Hepatic stellate cell (primary cell): Measurements from ENCODE around the gene DENND10.
"Not testable (repeated sequence)": the region's sequence is repeated elsewhere in the genome, so short reads cannot be mapped to it uniquely, and the experiment has no call there.

Experiments
- DNase-seq: peaks from one replicate; pipeline ENCODE4 v3.0.0; 2011; ENCODE audit warnings: low spot score

Gene DENND10, protein sequence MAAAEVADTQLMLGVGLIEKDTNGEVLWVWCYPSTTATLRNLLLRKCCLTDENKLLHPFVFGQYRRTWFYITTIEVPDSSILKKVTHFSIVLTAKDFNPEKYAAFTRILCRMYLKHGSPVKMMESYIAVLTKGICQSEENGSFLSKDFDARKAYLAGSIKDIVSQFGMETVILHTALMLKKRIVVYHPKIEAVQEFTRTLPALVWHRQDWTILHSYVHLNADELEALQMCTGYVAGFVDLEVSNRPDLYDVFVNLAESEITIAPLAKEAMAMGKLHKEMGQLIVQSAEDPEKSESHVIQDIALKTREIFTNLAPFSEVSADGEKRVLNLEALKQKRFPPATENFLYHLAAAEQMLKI

DNA sequence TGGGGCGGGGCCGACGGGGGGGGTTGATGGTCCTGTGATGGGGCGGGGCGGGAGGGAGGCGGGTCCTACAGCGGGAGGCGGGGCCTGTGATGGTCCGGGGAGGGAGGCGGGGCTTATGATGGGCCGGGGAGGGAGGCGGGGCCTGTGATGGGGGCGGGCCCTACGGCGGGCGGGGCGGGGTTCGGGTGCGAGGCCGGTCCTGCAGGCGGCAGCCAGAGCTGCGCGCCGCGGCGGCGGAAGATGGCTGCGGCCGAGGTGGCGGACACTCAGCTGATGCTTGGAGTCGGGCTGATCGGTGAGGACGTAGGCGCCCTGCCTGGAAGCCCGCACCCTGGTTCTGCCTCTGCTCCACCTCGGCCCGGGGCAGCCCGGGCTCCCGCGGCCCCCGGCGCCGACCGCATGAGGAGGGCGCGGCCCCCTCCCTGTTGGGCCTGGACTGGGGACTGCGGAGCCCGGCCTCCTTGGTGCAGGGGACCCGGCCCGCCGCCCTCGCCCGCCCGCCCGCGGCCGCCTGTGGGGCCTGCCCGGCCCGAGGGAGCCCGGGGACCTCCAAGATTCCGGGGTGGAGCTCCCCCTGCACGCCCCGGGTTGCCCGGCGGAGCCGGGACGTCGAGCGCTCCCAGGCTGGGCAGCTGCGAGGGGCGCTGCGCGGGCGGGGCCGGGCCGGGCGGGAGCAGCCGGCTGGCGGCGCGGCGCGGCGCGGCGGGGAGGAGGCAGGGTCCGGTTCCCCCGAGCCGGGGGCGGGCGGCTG is at the start of gene DENND10:
Gene DENND10, plus strand, starts transcription at position 211 of the 751 bp plus-strand sequence. Its CDS starts 30 bp downstream, at position 241.
- DNase-seq = peak; percentile 96

DNA sequence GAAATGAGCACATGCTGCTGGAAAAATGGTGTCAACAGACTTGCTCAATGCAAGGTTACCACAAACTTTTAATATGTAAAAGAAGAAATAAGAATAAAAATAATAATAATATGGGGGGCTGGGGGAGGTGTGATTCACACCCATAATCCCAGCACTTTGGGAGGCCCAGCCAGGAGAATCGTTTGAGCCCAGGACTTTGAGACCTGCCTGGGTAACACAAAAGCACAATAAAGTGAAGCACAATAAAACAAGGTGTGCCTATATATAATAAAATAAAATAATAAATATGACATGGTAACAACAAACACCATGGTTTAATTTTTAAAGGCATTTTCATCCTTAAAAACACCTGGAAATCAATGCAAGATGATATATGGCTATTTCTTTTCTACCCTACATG is 48.4 kb upstream of the DENND10 start:
- DNase-seq = no peak

DNA sequence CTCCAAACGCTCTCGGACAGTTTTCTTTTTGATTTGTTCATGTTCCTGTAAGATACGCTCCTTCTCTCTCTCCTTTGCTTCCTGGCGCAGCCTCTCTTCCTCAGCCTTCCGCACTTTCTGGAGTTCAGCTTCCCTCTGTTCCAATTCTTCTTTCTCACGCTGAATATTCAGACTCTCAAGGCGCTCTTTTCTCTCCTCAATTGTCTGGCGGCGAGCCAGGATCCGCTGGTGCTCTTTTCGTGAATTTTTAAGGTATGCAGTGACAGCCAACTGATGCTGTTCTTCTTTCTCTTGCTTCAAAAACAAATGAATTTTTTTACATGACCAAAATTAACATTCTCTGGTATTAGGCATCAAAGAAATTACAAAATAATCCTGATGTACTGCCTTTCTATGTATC is 45.9 kb upstream of the DENND10 start:
- no peak for DNase-seq

DNA sequence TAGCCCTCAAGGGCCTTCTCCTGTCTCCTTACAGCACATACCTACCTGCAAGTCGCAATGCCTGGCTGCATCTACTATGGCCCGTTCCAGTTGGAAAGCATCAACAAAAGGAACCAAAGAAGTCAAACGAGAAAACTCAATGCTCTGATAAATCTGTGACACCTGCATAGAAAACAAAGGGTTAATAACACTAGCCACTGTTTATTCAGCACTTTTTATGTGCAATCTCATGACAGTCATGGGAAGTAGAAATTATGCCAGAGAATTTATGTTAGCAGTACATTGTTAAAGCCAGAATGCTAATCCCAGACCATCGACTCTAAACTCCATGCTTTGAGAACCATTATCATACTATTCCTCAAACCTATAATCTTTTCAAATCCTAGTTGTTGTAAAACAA is 44.4 kb upstream of the DENND10 start:
- DNase-seq = no peak

DNA sequence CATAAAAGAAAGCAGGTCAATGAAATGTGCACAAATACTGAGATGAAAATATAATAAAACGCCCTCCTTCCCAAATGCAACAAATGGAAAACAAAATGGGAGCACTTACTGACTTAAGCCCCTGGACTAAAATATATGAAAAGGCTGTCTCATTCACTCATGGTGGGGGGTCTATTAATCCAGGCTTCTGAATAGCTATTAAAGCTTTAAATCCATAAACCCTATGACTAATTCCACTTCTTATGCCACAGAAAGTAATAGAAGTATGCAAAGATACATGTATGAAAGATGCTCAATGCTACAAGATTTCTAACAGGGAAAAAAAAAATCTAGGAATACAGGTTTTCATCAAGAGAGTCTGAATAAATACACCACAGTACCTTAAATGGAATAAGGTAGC is 43.8 kb upstream of the DENND10 start:
- no peak for DNase-seq

DNA sequence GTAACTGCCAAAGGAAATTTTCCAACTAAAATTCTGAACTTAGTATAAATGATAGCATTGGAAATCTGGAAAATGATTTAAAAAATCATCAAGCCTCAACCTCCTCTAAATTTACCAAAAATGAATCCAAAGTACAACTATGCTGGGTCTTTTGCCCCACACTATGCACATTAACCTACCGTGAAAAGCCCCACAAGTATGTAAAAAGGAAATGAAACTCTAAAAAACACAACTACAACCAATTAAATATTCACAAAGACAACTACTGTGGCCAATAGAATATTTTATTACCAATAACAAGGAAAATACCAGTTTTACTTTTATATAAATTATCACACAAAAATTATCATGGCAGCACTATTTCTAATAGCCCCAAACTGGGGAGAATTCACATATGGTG is 42.6 kb upstream of the DENND10 start:
- no peak for DNase-seq

DNA sequence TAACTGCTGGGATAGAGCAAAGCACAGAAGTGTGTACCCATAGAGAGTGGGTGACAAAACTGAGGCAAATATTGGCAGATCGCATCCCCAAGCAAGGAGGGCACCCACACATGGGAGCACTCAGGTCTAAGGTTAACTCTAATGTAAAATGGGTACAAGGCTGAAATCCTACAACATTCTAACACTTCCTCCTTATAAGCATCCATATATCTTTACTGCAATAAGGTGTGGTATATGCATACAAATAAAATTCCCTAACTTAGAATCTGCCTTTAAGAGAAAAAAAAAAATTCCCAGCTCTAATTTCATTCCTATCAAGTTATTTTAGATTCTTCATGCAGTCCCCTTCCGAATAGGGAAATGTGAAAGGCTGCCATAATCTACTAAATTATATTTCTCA is 42.0 kb upstream of the DENND10 start:
- no peak for DNase-seq

DNA sequence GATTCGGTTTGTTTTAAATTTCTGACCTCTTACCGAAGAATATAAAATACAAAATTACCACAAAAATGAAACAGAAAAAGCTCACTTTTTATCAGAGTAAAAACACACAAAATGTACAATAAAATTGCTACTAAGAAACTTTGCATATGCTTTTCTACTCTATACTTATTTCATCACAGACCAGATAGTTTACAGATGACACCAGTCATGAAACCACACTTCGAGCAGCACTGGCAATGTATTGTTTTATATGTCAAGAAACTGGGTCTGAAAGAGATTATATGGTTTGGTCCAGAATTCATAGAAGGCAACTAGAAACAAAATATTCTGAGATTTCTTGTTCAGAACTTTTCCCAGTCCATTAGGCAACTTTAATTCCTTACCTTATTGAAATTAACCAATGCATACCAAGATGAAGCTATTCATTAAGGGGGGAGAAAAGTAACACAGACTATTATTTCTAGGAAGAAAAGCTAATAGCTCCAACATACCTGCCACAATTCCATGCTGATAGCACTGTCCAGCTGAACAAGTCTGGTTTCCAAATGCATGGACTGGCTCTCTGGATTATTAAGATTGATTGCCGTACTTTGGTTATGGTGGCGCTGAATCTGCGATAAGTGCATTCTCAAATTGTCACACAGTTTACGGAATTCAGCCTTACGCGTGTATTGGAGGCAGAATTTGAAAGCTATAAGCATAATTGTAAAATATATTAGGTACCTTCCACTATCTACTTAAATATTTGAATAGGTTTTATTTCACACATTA is 33.3 kb upstream of the DENND10 start:
- DNase-seq = no peak

DNA sequence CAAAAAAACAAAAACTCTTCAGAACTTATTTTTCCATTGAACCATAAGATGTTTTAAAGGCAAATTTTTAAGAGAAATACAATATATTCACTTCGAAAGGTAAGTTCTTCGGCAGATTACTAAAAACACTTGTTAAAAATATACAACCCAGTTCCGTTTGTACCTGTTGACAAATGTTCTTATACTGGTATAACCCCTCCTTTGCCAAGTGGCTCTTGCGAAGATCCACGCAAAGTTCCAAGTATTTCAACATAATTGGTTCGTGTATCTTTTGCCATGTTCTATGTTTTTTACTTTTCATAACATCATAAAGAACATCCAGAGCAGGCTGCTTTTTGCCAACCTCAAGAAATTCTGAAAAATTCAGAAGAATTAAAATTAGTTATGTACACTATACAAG is 30.3 kb upstream of the DENND10 start:
- DNase-seq = no peak

DNA sequence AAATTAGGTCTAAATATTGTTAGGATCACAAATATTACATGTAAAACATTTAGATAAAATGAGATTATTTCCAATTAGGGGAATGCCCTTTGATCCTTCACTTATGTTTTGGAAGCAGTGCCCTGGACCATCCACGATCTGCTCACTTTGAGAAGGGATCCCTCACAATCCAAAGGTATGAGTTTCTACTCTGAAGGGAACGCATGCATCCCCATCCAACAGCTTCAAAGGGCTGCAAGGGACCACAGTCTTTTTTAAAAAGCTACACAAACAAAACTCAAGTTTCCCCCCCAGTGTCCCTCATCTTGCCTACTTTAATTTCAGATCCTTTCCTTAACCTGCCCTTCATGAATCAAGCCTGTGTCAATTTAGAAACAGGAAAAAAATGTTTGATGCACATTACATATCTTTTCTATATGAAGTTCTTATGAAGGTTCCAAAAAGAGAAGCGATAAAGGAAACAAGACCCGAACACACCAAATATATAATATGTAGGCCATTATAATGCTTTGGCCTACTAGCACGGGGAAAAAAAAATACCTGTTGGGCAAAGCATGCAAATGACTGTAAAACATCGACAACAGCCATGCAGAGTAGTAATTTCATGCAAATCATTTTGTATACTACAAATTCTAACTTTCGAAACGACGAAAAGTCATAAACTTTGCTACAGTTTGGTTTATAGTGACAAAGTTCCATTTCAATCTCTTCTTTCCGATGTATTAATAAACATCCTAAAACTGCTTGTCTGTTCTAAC is 25.3 kb upstream of the DENND10 start:
- DNase-seq = no peak

DNA sequence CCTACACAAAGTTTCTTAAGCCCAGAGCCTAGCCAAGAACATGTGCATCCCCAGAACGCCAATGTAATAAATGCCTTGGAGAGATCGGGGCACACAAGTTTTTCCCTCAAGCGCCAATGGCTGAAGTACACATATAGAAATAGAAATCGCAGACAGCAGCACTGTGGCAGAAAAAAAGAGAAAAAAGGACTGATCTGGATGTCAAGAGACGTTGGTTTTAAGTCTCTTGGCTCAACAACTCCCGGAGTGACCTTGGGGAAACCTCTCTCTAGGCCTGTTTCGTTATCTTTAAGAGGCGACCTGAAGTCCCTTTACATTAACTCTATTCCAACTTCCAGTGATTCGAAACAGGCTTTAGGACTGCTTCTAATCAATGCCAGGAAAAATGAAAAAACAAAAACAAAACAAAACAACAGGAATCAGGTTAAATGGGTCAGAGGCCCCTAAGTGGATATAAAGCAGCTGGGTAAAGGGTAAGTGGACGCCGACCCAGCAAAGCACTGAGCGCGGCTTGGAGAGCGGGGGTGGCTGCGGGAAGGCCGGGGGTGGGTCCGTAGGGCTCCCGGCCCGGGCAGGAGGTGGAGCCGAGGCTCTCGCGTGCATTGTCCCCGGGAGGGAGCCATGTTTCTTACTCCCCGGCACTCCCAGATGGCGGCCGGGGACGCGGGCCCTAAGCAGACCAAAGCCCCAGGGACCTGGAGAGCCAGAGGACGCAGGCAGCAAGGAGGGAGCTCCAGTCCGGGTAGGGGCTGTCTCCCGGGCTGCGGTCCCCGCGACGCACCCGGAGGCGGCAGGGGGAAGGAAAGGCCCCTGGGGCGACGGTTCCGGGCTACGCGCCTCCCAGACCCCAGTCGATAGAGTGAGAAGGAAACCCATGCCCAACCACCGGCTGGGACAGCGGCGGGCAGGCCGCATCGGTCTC is 24.1 kb upstream of the DENND10 start:
- DNase-seq = peak; percentile 91

DNA sequence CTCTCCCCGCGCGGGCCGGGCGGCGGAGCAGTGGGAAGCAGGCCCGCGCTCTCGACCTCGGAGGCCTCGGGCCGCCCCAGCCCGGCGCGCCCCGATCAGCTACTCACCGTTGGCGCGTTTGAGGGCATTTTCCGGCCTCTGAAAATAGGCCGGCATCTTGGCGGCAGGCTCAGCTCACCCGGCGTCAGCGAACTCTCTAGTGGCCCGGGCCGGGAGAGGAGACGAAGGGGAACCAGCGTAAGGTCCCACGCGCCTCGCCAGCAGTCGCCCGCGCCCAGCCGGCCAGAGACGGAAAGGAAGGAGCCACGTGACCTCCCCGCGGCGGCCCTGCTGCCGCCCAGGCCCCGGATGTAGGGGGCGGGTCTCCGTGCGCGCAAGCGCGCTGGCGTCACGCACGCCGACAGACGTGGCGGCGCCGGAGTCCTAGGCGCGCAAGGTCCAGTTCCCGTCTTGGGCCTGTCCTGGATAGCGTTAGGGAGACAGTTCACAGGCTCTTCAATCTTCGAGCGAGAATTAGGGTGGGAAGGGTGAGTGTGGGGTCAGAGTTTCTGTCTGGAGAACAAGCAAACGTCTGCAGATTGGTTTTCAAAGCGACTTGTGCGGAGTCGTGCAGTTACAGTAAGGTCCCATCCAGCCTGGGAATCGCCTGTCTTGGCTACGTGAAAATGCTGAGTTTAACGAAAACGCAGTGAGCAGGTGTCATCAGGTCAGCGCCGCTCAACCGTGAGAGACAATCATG is 23.2 kb upstream of the DENND10 start, which contains the start of gene EIF3A:
Gene EIF3A, minus strand, starts transcription at position 297 of the 739 bp plus-strand sequence. Its CDS starts 141 bp downstream, at position 156.
- peak; percentile 91 for DNase-seq

DNA sequence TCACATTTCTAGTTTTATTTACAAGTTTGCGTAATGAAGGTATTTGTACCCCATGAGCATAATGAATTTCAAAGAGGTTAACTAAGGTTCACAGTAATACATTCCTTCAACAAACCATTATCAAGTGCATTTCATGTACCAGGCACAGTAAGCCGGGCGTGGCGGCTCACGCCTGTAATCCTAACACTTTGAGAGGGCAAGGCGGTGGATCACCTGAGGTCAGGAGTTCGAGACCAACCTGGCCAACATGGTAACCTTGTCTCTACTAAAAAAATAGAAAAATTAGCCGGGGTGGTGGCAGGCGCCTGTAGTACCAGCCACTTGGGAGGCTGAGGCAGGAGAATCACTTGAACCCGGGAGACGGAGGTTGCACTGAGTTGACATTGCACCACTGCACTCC is 19.0 kb upstream of the DENND10 start:
- DNase-seq = no peak

DNA sequence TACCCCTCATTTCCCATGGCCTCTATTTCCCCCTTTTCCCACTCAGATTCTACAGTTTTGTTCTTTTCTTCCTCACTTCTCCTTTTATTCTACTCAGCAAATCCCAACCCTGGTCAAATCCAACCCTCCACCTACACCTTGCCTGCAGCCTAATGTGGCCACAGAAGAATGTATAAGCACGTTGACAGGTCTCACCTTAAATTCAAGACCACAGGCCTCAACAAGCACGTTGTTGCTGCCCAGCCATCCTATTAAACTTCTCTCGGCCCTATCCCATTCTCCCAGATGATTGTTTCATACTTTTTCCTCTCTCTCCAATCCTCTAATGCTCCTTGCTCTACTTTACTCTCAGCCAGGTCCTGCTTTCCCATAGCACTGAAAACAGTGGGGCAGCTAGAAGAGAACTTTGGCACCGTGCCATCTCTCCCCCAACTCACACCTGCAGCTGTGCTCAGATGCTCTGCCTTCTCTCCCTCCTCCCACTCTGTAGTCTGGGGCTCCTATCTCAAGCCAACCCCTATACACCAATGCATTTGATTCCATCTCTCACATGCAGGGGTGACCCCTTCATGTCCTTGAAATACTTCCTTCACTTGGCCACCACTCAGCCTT is 16.5 kb upstream of the DENND10 start:
- DNase-seq = no peak

DNA sequence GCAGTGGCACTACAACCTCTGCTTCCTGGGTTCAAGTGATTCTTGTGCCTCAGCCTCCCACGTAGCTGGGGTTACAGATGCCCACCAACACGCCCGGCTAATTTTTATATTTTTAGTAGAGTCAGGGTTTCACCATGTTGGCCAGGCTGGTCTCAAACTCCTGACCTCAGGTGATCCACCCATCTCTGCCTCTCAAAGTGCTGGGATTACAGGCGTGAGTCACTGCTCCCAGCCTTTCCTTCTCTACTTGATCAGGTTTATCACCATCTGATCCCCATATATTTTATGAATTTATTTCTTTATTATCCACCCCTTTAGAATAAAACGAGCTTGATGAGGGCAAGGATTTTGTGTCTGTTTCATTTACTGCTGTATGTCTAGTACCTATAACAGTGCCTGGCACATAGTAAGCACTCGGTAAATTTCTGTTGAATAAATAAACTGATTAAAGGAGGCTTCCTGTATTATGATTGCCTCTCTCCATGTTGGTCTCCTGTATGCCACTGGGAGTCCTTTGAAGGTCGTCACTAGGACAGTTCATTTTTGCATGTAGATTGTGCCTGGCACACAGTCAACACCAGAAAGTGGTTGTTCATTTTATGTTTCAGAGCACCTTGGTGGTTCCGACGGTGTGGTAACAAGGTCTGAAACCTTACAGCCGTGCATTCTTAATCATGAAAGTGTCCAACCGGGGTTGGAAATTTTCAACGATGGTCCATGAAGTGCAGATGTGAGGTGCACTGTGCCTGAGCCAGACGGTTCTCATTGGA is 13.7 kb upstream of the DENND10 start:
- no peak for DNase-seq

DNA sequence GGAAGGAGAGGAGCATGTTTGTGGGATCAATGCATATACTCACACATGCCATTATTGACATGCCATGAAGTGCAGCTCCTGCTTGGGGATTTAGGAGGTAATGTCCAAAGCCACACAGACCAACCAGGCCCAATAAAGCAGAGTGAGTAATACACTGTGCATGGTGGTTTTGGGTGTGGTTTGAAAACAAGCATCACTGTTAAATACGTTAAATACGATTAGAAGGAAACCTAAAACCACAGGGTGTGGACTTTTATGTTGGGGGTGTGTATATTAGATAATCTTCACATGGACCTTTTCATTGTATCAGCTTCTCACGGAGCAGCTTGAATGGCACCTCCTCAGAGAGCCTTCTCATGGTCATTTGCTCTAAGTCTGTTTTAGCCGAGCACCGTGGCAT is 12.9 kb upstream of the DENND10 start:
- DNase-seq = peak; percentile 63

DNA sequence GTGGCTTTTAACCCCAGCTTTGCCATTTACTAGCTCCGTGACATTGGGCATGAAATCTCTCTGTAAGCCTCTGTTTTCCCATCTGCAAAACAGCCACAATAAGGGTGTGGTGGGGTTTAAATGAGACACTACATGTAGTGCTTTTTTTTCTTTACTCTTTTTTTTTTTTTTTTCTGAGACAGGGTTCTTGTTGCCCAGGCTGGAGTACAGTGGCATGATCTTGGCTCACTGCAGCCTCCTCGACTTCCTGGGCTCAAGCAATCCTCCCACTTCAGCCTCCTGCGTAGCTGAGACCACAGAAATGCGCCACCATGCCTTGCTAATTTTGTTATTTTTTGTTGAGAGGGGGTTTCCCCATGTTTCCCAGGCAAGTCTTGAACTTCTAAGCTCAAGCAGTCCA is 8.3 kb upstream of the DENND10 start:
- no peak for DNase-seq

DNA sequence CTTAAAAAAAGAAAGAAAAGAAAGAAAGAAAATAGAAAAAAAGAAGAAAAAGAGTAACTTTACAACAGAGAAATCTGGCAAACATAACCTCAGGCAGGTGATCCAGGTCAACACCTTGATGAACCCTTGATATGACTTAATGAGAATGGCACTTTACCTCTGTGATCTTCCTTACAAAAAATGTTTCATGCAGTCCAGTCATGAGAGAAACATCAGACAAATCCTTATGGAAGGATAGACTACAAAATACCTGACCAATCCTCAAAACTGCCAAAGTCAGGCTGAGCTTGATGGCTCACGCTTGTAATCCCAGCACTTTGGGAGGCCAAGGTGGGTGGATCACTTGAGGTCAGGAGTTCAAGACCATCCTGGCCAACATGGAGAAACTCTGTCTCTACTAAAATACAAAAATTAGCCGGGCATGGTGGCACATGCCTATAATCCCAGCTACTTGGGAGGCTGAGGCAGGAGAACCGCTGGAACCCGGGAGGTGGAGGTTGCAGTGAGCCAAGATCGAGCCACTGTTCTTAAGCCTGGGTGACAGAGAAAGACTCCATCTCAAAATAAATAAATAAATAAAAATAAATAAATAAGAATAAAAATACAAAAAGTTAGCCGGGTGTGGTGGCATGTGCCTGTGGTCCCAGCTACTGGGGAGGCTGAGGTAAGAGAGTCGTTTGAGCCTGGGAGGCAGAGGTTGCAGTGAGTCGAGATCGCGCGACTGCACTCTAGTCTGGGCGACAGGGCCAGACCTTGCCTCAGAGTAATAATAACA is 7.1 kb upstream of the DENND10 start:
- DNase-seq = not testable (repeated sequence)
